B cell (primary cell): ENCODE data around the gene TJP3. TPM values are rescaled to one million over a fixed set of nuclear protein-coding genes. Genes with fewer than 3 reads are reported as not detected.

ENCODE experiments used
- ATAC-seq: fragments of 200-7000 bp; cut with Tn5 transposase; one replicate; pipeline ENCODE4 v1.10.0; 2021; ENCODE audit warnings: low read depth, mild to moderate bottlenecking, moderate number of reproducible peaks, moderate library complexity
- CTCF ChIA-PET: fragments of 350-600 bp; sonication (Branson Sonifier 250); formaldehyde crosslinking; loops from one replicate; lab custom pipeline; 2021; ENCODE audit warnings: antibody characterized with exemption, inconsistent platforms; lab: Charles Lee
- POLR2A ChIA-PET: fragments of 350-600 bp; sonication (Branson Sonifier 250); formaldehyde crosslinking; loops from one replicate; lab custom pipeline; 2021; ENCODE audit warnings: antibody characterized with exemption; lab: Charles Lee
- DNase-seq: peaks from one replicate; pipeline ENCODE4 v3.0.0; 2013
- H2AFZ ChIP-seq: 2 replicates; pipeline ENCODE4 v1.6.1; 2012; ENCODE audit warnings: mild to moderate bottlenecking, low read depth, low read length; ENCODE audit not compliant: insufficient read depth, poor library complexity, severe bottlenecking
- H3K27ac ChIP-seq, 2 donors: 1 replicate in 1 of 2; 2 replicates in 1 of 2; pipeline ENCODE4 v1.5.1; 2012 to 2013; ENCODE audit warnings: low read length in 2 of 2, mild to moderate bottlenecking in 2 of 2, moderate library complexity in 1 of 2
- H3K27me3 ChIP-seq, 4 experiments: fragments of 200-600 bp in 1 of 4; sonication (generic) in 1 of 4; replicated peaks in 1 of 4; 1 replicate in 2 of 4; 2 replicates in 2 of 4; pipeline versions ENCODE4 v1.6.1 to v1.7.0; 2013 to 2016; ENCODE audit warnings: low read length in 3 of 4, mild to moderate bottlenecking in 2 of 4, mixed read lengths in 1 of 4, moderate library complexity in 1 of 4; ENCODE audit not compliant: insufficient read depth in 4 of 4, control insufficient read depth in 3 of 4; ENCODE audit errors: control extremely low read depth in 1 of 4
- H3K36me3 ChIP-seq, 2 experiments: replicated peaks in 1 of 2; 1 replicate in 1 of 2; 2 replicates in 1 of 2; pipeline versions ENCODE4 v1.6.1 to v1.7.1; 2013; ENCODE audit warnings: low read length in 1 of 2; ENCODE audit not compliant: insufficient read depth in 2 of 2, control insufficient read depth in 1 of 2; ENCODE audit errors: control extremely low read depth in 1 of 2, extremely low read depth in 1 of 2
- H3K4me1 ChIP-seq, 2 donors: fragments of 200-600 bp in 1 of 2; sonication (generic) in 1 of 2; 1 replicate in 1 of 2; 2 replicates in 1 of 2; pipeline versions ENCODE4 v1.5.1 to v1.6.1; 2013 to 2017; ENCODE audit warnings: low read length in 2 of 2; ENCODE audit not compliant: control insufficient read depth in 2 of 2, insufficient read depth in 2 of 2
- H3K4me2 ChIP-seq: replicated peaks from 2 replicates; pipeline ENCODE3; 2012; ENCODE audit warnings: mild to moderate bottlenecking, low read depth, low read length; ENCODE audit not compliant: poor library complexity, severe bottlenecking
- H3K4me3 ChIP-seq, 5 experiments: fragments of 200-600 bp in 1 of 5; sonication (generic) in 1 of 5; 1 replicate in 3 of 5; 2 replicates in 2 of 5; pipeline versions ENCODE4 v1.5.1 to v1.7.0; 2011 to 2016; ENCODE audit warnings: low read length in 4 of 5, mild to moderate bottlenecking in 4 of 5, low read depth in 2 of 5, control low read depth in 1 of 5, moderate library complexity in 1 of 5; ENCODE audit not compliant: insufficient read depth in 1 of 5; ENCODE audit errors: control extremely low read depth in 1 of 5, extremely low read depth in 1 of 5
- H3K79me2 ChIP-seq: fragments of 200-600 bp; sonication (generic); one replicate; pipeline ENCODE4 v1.6.0; 2016; ENCODE audit warnings: low read length; ENCODE audit not compliant: control insufficient read depth, insufficient read depth
- H3K9ac ChIP-seq: fragments of 200-600 bp; sonication (generic); 2 replicates; pipeline ENCODE4 v1.6.1; 2017; ENCODE audit warnings: mild to moderate bottlenecking, low read length, moderate library complexity
- H3K9me3 ChIP-seq, 3 donors: one replicate each; pipeline versions ENCODE4 v1.6.1 to v1.7.1; 2013; ENCODE audit warnings: low read length in 2 of 3; ENCODE audit not compliant: control insufficient read depth in 2 of 3, insufficient read depth in 1 of 3; ENCODE audit errors: control extremely low read depth in 1 of 3
- H4K20me1 ChIP-seq: 2 replicates; pipeline ENCODE4 v1.6.0; 2012; ENCODE audit warnings: mild to moderate bottlenecking, low read length; ENCODE audit not compliant: insufficient read depth, control insufficient read depth, poor library complexity, severe bottlenecking
- H3K27ac Mint-ChIP-seq: one replicate; pipeline ENCODE4 v1.8.0; 2021; ENCODE audit warnings: mixed read lengths
- H3K27me3 Mint-ChIP-seq: one replicate; pipeline ENCODE4 v1.8.0; 2021; ENCODE audit warnings: mixed read lengths
- H3K4me1 Mint-ChIP-seq: one replicate; pipeline ENCODE4 v1.8.0; 2021; ENCODE audit warnings: mixed read lengths
- H3K4me3 Mint-ChIP-seq: one replicate; pipeline ENCODE4 v1.8.0; 2021; ENCODE audit warnings: mixed read lengths
- H3K9me3 Mint-ChIP-seq: one replicate; pipeline ENCODE4 v1.8.0; 2022; ENCODE audit warnings: mixed read lengths; ENCODE audit not compliant: insufficient read depth
- CTCF ChIP-seq: fragments of 200-600 bp; IDR thresholded peaks from one replicate; pipeline ENCODE4 v1.8.0; 2022; ENCODE audit warnings: antibody characterized with exemption, mild to moderate bottlenecking
- EZH2 ChIP-seq: IDR thresholded peaks from 2 replicates; pipeline ENCODE4 v1.6.1; 2012; ENCODE audit warnings: borderline replicate concordance, low read depth, mild to moderate bottlenecking, moderate library complexity, low read length; ENCODE audit not compliant: insufficient read depth, poor library complexity, severe bottlenecking
- WGBS: methylation state at CpG from one replicate; pipeline ENCODE4 v1.1.5; 2013; ENCODE audit warnings: missing lambda C conversion rate; ENCODE audit not compliant: insufficient coverage; 5-methylcytosine and 5-hydroxymethylcytosine counted together
- intact Hi-C: fragments of 100-400 bp; cut with micrococcal nuclease; formaldehyde crosslinking; loops from one replicate; pipeline ENCODE4 v1.10.0; 2022
- polyA plus RNA-seq: library from polyadenylated mRNA; depleted of rRNA; stranded (reverse); fragments of >200 nt; gene quantifications from 2 replicates; pipeline ENCODE4 v1.2.3, GENCODE V29; 2012
- total RNA-seq, 2 donors: library from RNA; stranded (reverse); fragments of 120-200 nt in 1 of 2; gene quantifications; 1 replicate in 1 of 2; 2 replicates in 1 of 2; pipeline versions ENCODE4 v1.2.3 to v1.2.4, GENCODE V29; 2013 to 2022

The TJP3 gene
- total and polyA plus RNA-seq, 2 donors (not counting 1 experiment from before 2014, with no cell fraction given): 2.1 to 2.9 TPM

- Mint-ChIP-seq H3K4me1 (peaks cover 49% of the 10 kb centered on the region), H3K4me3 (peak overlapping the region; percentile 54), H3K27ac (no peak overlapping the region), H3K9me3 (no peaks in the 10 kb centered on the region), H3K27me3 (no peaks in the 10 kb centered on the region)
- no peak for TF ChIP-seq EZH2
- no peak for TF ChIP-seq CTCF
- peak overlapping the region; percentile 69 for H3K4me2 ChIP-seq
- H3K27me3 ChIP-seq: peaks cover 0 to 19% (median 5%) of the 10 kb centered on the region in 4 experiments
- peaks cover 0 to 3% (median 0%) of the 10 kb centered on the region in 3 donors for H3K9me3 ChIP-seq
- ChIA-PET CTCF (no interaction called here), POLR2A (no interaction called here)
- H3K27ac ChIP-seq: no peak overlapping the region
- H2AFZ ChIP-seq: no peak overlapping the region
- H3K36me3 ChIP-seq: peaks cover 0 to 4% of the 10 kb centered on the region in 2 experiments
- intact Hi-C loops: loop anchor here (2.0 to 5.0 kb wide), 2 partner anchors 15 to 152 kb away; no protein-coding TSS in a partner anchor
- H3K79me2 ChIP-seq: peaks cover 53% of the 10 kb centered on the region
- no peak overlapping the region for H3K9ac ChIP-seq
- no peak for DNase-seq
- H3K4me3 ChIP-seq: no peak overlapping the region
- 78% methylated on average over 33 of the region's 33 CpGs for WGBS
- ATAC-seq: no peak
- H4K20me1 ChIP-seq: peaks cover 83% of the 10 kb centered on the region
- peaks cover 30 to 33% of the 10 kb centered on the region in 2 donors for H3K4me1 ChIP-seq
Observed at GRCh38 chr19:3669947-3670795, 38.0 kb upstream of the TJP3 start.
